HG03159 (cell line): ENCODE results near the gene DNAJB14.

Experiments
- ATAC-seq: cut with Tn5 transposase; IDR thresholded peaks from one replicate; pipeline ENCODE4 v1.9.1; 2021; ENCODE audit warnings: mild to moderate bottlenecking, moderate library complexity; ENCODE audit not compliant: unreplicated experiment

Gene DNAJB14

GRCh38 chr4:99945718-99946355 lies 581 bp downstream of the DNAJB14 start:
- peak; percentile 8 for ATAC-seq

DNA sequence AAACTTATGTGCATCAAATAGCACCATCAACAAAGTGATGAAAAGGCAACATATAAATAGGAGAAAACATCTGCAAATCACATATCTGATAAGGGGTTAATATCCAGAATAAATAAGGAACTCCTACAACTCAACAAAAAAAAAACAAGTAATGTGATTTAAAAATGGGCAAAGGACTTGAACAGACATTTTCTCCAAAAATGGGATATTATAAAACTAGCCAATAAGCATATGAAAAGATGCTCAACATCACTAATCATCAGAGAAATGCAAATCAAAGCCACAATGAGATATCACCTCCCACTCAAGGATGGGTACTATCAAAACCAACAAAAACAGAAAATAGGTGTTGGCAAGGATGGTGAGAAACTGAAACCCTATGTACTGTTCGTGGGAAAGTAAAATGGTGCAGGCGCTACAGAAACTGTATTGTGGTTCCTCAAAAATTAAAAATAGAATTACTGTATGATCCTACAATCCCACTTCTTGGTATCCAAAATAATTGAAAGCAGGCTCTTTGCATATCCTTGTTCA lies 2.4 kb downstream of the DNAJB14 start:
- no peak for ATAC-seq

DNA sequence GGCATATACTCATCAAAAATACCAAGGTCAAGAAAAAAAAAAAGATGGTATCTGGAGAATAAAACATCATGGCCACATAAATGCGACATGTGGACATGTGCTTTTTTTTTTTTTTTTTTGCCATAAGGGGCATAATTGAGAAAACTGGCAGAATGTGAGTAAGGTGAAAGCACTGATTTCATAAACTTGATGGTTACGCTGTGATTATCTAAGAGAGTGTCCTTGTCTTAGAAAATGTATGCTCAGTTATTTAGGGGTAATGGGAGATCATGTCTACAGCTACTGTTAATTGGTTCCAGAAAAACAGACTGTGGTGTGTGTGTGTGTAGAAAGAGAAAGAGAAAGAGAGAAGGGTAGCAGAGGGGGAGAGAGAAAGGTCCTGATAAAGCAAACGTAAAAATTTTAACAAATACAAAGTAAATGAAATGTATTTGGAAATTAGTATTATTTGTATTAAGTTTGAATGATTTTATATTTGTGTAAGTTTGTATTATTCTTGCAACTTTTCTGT lies 8.1 kb downstream of the DNAJB14 start:
- no peak for ATAC-seq

GRCh38 chr4:99934891-99935290 lies 11.5 kb downstream of the DNAJB14 start:
- no peak for ATAC-seq

DNA sequence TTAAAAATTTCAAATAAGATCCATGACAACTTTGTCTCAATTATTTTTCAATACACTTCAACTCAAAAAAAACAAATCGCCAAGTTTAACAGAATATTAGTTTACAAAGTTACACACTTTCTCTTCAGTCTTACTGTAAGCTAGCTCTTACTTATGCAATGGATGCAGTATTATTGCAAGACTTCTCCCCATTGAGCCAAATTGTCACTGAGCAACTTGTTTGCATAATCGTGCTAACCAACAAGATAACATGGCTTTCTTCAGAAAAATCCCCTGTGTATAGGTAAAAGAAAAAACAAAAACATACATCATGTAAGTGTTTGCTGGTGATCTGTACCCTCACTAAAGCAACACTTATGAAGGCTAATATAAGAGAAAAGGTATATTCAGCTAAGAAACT lies 18.9 kb downstream of the DNAJB14 start:
- no peak for ATAC-seq

DNA sequence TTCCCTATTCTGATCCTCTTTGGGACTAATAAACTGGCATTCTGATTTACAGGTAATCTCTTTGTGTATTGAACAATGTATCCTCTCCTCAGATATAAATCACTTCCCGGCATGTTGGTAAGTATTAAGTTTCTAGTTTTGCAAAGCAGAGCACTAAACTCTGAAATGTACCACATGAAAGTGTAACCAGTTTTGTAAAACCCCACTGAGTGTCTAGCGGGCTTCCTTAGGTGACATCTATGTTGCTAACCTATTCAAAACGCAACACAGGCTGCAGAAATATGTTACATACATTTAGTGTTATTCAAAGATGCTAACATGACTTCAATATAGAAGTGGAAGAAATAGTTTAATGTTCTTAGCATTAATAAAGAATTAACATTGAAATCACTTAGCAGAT lies 25.2 kb downstream of the DNAJB14 start:
- ATAC-seq: no peak

- no peak for ATAC-seq
Observed at GRCh38 chr4:99918656-99919055, 27.8 kb downstream of the DNAJB14 start.

- ATAC-seq: no peak
Observed at GRCh38 chr4:99917575-99917974, 28.8 kb downstream of the DNAJB14 start.

DNA sequence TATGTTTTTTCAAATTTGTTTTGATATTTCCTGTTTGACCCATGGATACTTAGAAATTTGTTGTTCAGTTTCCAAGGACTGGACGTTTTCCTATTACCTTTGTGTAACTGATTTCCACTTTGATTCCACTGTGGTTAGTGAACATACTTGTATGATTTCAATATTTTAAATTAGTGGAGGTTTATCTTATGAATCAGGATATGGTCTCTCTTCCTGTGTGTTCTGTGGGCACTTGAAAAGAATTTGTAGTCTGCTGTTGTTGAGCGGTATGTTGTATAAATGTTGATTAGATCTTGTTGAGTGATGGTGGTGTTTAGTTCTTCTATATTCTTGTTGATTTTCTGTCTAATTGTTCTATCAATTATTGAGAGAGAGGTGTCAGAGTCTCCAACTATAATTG lies 31.0 kb downstream of the DNAJB14 start:
- ATAC-seq: no peak

GRCh38 chr4:99894998-99895397 lies 51.4 kb downstream of the DNAJB14 start:
- ATAC-seq: no peak

- peak; percentile 100 for ATAC-seq
Observed at GRCh38 chr4:99894161-99894997, 52.0 kb downstream of the DNAJB14 start, which contains the start of gene LAMTOR3. Gene LAMTOR3 (minus strand): TSS chr4:99894427. CDS start chr4:99893963, 464 bp downstream.

- ATAC-seq: no peak
Observed at GRCh38 chr4:99893839-99894160, 52.6 kb downstream of the DNAJB14 start.

DNA sequence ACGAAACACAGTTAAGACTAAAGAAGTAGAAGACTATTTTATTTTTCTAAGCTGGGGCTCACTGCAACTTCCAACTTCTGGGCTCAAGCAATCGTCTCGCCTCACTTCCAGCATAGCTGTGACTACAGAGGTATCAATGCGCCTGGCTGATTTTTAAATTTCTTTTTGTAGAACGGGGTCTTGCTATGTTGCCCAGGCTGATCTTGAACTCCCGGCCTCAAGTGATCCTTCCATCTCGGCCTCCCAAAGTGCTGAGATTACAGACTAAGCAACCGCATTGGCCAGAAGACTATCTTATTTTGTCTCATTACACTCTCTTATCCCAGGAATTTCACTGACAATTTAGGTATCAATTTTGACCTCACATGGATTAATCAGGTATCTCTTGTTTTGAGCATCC lies 53.4 kb downstream of the DNAJB14 start:
- ATAC-seq: no peak

DNA sequence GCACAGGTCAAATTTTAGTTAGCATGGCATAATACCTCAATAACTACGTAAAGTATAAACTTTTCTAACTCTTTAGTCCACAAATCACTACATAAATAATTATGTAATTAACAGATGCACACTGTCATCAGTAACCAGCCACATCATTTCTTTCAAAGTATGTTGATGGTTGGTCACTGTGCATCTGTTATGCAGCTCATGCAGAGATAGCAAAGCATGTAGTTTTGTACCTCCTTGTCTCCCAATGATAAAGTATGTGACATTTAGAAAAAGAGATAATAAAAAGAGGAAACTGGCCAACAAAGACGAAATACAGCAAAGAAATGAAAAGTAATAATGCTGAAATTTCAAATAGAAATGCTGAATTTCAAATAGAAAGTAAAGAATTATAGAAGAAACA lies 55.1 kb downstream of the DNAJB14 start:
- no peak for ATAC-seq

- ATAC-seq: no peak
Observed at GRCh38 chr4:99887837-99888236, 58.6 kb downstream of the DNAJB14 start.

- no peak for ATAC-seq
Observed at GRCh38 chr4:99886146-99886545, 60.3 kb downstream of the DNAJB14 start.

GRCh38 chr4:99885687-99886086 lies 60.7 kb downstream of the DNAJB14 start:
- no peak for ATAC-seq

- ATAC-seq: no peak
Observed at GRCh38 chr4:99885063-99885664, 61.3 kb downstream of the DNAJB14 start.

DNA sequence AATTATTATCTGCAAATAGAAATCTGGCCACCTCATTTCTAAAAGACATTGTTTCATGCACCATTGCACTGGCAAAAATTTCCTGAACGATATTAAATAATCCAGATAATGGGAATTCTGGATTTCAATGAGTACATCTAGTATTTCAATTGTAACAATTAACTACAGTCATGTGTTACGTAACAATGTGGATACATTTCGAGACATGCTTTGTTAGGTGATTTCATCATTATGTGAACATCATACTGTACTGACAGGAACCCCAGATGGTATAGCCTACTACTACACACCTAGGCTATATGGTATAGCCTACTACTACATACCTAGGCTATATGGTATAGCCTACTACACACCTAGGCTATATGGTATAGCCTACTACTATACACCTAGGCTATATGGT lies 67.0 kb downstream of the DNAJB14 start:
- no peak for ATAC-seq

GRCh38 chr4:99878604-99879003 lies 67.8 kb downstream of the DNAJB14 start:
- no peak for ATAC-seq

DNA sequence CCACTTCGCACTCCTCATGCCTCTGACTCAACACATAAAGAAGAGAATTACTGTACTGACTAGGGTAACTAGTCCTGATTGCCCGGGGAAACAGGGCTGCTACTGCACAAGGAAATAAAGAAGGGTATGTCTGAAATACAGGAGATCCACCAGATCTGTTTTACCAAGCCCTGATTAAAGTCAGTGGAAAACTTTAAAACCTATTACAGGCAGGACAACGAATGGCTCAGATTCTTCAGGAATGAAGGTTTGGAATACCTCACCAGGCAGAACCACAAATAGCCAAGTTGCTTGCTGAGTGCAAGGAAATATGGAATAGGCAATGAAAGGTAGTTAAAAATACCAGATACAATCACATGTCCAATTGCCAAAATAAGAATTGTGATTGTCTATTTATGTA lies 69.5 kb downstream of the DNAJB14 start:
- no peak for ATAC-seq

GRCh38 chr4:99875071-99875470 lies 71.3 kb downstream of the DNAJB14 start:
- ATAC-seq: no peak
